Neural cell (in vitro differentiated cells): Measurements from ENCODE around the gene PAK4. TPM values are rescaled to one million over a fixed set of nuclear protein-coding genes. Genes with fewer than 3 reads are reported as not detected.

Experiments used
- H2AFZ ChIP-seq: fragments of 200-600, 300-800 bp; sonication (generic), shearing (Covaris generic); 2 replicates; pipeline ENCODE4 v1.6.0; 2014; ENCODE audit warnings: low read depth, mild to moderate bottlenecking, antibody characterized with exemption, low read length, moderate library complexity
- H3F3A ChIP-seq: fragments of 200-600 bp; shearing (Covaris generic); 2 replicates; pipeline ENCODE4 v1.6.1; 2016; ENCODE audit warnings: mild to moderate bottlenecking, moderate library complexity, mixed read lengths, antibody characterized with exemption, low read length; ENCODE audit not compliant: insufficient read depth, poor library complexity, severe bottlenecking
- H3K27ac ChIP-seq: fragments of 200-600, 300-800 bp; sonication (generic), shearing (Covaris generic); 2 replicates; pipeline ENCODE4 v1.5.1; 2014; ENCODE audit warnings: mild to moderate bottlenecking, low read length, moderate library complexity
- H3K27me3 ChIP-seq: fragments of 300-800, 200-600 bp; sonication (generic), shearing (Covaris generic); 2 replicates; pipeline ENCODE4 v1.6.0; 2014; ENCODE audit warnings: mild to moderate bottlenecking, low read depth, low read length, moderate library complexity; ENCODE audit not compliant: insufficient read depth
- H3K36me3 ChIP-seq: fragments of 300-800, 200-600 bp; sonication (generic), shearing (Covaris generic); 2 replicates; pipeline ENCODE4 v1.5.1; 2014; ENCODE audit warnings: mild to moderate bottlenecking, antibody characterized with exemption, low read length, moderate library complexity; ENCODE audit not compliant: insufficient read depth
- H3K4me2 ChIP-seq: fragments of 300-800, 200-600 bp; sonication (generic), shearing (Covaris generic); 2 replicates; pipeline ENCODE4 v1.6.0; 2014; ENCODE audit warnings: mild to moderate bottlenecking, low read length
- H3K4me3 ChIP-seq: fragments of 300-800, 200-600 bp; sonication (generic), shearing (Covaris generic); 2 replicates; pipeline ENCODE4 v1.5.1; 2014; ENCODE audit warnings: mild to moderate bottlenecking, low read length, moderate library complexity
- H3K79me2 ChIP-seq: fragments of 200-600 bp; shearing (Covaris generic); replicated peaks from 2 replicates; pipeline ENCODE4 v1.6.0; 2014; ENCODE audit warnings: mild to moderate bottlenecking, low read length, moderate library complexity; ENCODE audit not compliant: insufficient read depth
- H3K9ac ChIP-seq: fragments of 300-800, 200-600 bp; sonication (generic), shearing (Covaris generic); 2 replicates; pipeline ENCODE4 v1.6.1; 2016; ENCODE audit warnings: mild to moderate bottlenecking, low read length, mixed read lengths
- H3K9me2 ChIP-seq: fragments of 200-600 bp; shearing (Covaris generic); 2 replicates; pipeline ENCODE4 v1.6.1; 2016; ENCODE audit warnings: mild to moderate bottlenecking, low read length, mixed read lengths; ENCODE audit not compliant: insufficient read depth
- H3K9me3 ChIP-seq: fragments of 200-600, 300-800 bp; sonication (generic), shearing (Covaris generic); 2 replicates; pipeline ENCODE4 v1.6.1; 2016; ENCODE audit warnings: mild to moderate bottlenecking, mixed run types, low read length, moderate library complexity, mixed read lengths
- H4K20me1 ChIP-seq: fragments of 200-600 bp; shearing (Covaris generic); 2 replicates; pipeline ENCODE4 v1.6.1; 2016; ENCODE audit warnings: mild to moderate bottlenecking, mixed run types; ENCODE audit not compliant: insufficient read depth
- CTCF ChIP-seq: fragments of 450-650 bp; IDR thresholded peaks from 2 replicates; pipeline ENCODE4 v1.5.1; 2014; ENCODE audit warnings: antibody characterized with exemption, mild to moderate bottlenecking, moderate library complexity; ENCODE audit not compliant: poor library complexity, severe bottlenecking
- EZH2 ChIP-seq: fragments of 200-600, 300-800 bp; shearing (Covaris generic), sonication (generic); IDR thresholded peaks from 2 replicates; pipeline ENCODE4 v1.6.1; 2014; ENCODE audit warnings: antibody characterized with exemption, low read length, borderline replicate concordance, mild to moderate bottlenecking; ENCODE audit not compliant: insufficient read depth, poor library complexity, severe bottlenecking
- MXI1 ChIP-seq: fragments of 450-650 bp; conservative IDR thresholded peaks from 2 replicates; pipeline ENCODE4 v1.6.1; 2014; ENCODE audit warnings: antibody characterized with exemption, mild to moderate bottlenecking; ENCODE audit not compliant: poor library complexity, severe bottlenecking
- POLR2AphosphoS5 ChIP-seq: IDR thresholded peaks from 2 replicates; pipeline ENCODE4 v1.6.1; 2012
- REST ChIP-seq: IDR thresholded peaks from 2 replicates; pipeline ENCODE4 v1.6.1; 2012; ENCODE audit warnings: borderline replicate concordance
- SMC3 ChIP-seq: fragments of 450-650 bp; conservative IDR thresholded peaks from 2 replicates; pipeline ENCODE4 v1.6.1; 2014; ENCODE audit warnings: antibody characterized with exemption, mild to moderate bottlenecking, moderate library complexity; ENCODE audit not compliant: poor library complexity
- TAF1 ChIP-seq: IDR thresholded peaks from 2 replicates; pipeline ENCODE4 v1.6.1; 2012; ENCODE audit warnings: low read depth
- polyA plus RNA-seq: library from polyadenylated mRNA; depleted of rRNA; stranded (reverse); fragments of >200 nt; gene quantifications from 2 replicates; pipeline ENCODE4 v1.2.3, GENCODE V29; 2014

PAK4 gene
- polyA plus RNA-seq, 1 donor from 2014 or later: 5.4 TPM

- Histone ChIP-seq H3K79me2 (no peaks in the 10 kb centered on the region), H3K4me2 (no peak overlapping the region), H3K36me3 (no peaks in the 10 kb centered on the region), H2AFZ (no peak overlapping the region), H4K20me1 (no peaks in the 10 kb centered on the region), H3K27ac (no peak overlapping the region), H3K9me2 (no peaks in the 10 kb centered on the region), H3K9me3 (no peaks in the 10 kb centered on the region), H3K27me3 (no peaks in the 10 kb centered on the region), H3K4me3 (no peak overlapping the region), H3K9ac (no peak overlapping the region), H3F3A (no peaks in the 10 kb centered on the region)
- TF ChIP-seq POLR2AphosphoS5: no peak
- TF ChIP-seq REST: no peak
- no peak for TF ChIP-seq SMC3
- TF ChIP-seq CTCF: no peak
Measured at GRCh38 chr19:39187552-39187943, 62.0 kb downstream of the PAK4 start.

GRCh38 chr19:39188960-39189359 is 63.4 kb downstream of the PAK4 start:
- Histone ChIP-seq H3K36me3 (no peaks in the 10 kb centered on the region), H3K79me2 (no peaks in the 10 kb centered on the region), H3K4me2 (no peak overlapping the region), H3K27me3 (no peaks in the 10 kb centered on the region), H3K9me3 (no peaks in the 10 kb centered on the region), H3K4me3 (no peak overlapping the region), H3F3A (no peaks in the 10 kb centered on the region), H3K9me2 (no peaks in the 10 kb centered on the region), H2AFZ (no peak overlapping the region), H4K20me1 (no peaks in the 10 kb centered on the region), H3K9ac (no peak overlapping the region), H3K27ac (no peak overlapping the region)
- TF ChIP-seq CTCF (no peak), SMC3 (no peak), POLR2AphosphoS5 (no peak), TAF1 (no peak), MXI1 (no peak), EZH2 (no peak)
